IMR-90 (cell line): ENCODE data around the gene AQP7. TPM values are rescaled to one million over a fixed set of nuclear protein-coding genes. Genes with fewer than 3 reads are reported as not detected.
"Not testable (repeated sequence)": the region's sequence is repeated elsewhere in the genome, so short reads cannot be mapped to it uniquely, and the experiment has no call there.

Experiments used
- ATAC-seq: fragments of 200-7000 bp; cut with Tn5 transposase; 2 replicates; pipeline ENCODE4 v1.9.1; 2020; ENCODE audit warnings: low read depth, mild to moderate bottlenecking, moderate library complexity
- BruUV-seq: library from RNA; stranded (reverse); fragments of 400-500 nt; replicated peaks from 2 replicates; lab custom pipeline; 2021; lab: Mats Ljungman, UMichigan
- CTCF ChIA-PET: fragments of 300-600 bp; formaldehyde crosslinking; extraction: SDS; loops from one replicate; lab custom pipeline; 2021; ENCODE audit warnings: antibody characterized with exemption; lab: Yijun Ruan, JAX
- POLR2A ChIA-PET: fragments of 300-600 bp; sonication (Branson Sonifier 250); formaldehyde crosslinking; loops from one replicate; lab custom pipeline; 2022; ENCODE audit warnings: antibody characterized with exemption; ENCODE audit not compliant: unreplicated experiment; lab: Charles Lee
- DNase-seq: peaks from one replicate; pipeline ENCODE4 v3.0.0; 2013
- H2AFZ ChIP-seq: replicated peaks from 2 replicates; pipeline ENCODE3; 2013; ENCODE audit warnings: low read length, mild to moderate bottlenecking; ENCODE audit not compliant: poor library complexity
- H2AK5ac ChIP-seq: 2 replicates; pipeline ENCODE4 v1.6.1; 2013; ENCODE audit warnings: low read depth, low read length, inconsistent platforms
- H2AK9ac ChIP-seq: replicated peaks from 2 replicates; pipeline ENCODE3; 2013; ENCODE audit warnings: mild to moderate bottlenecking, low read depth, low read length, moderate library complexity; ENCODE audit not compliant: poor library complexity
- H2BK120ac ChIP-seq: 2 replicates; pipeline ENCODE4 v1.6.1; 2013; ENCODE audit warnings: low read depth, low read length, inconsistent platforms
- H2BK15ac ChIP-seq: 3 replicates; pipeline ENCODE4 v1.6.1; 2013; ENCODE audit warnings: low read depth, low read length, inconsistent platforms
- H2BK20ac ChIP-seq: 2 replicates; pipeline ENCODE4 v1.6.1; 2013; ENCODE audit warnings: low read depth, mild to moderate bottlenecking, inconsistent platforms, low read length, moderate library complexity
- H2BK5ac ChIP-seq: 2 replicates; pipeline ENCODE4 v1.6.1; 2013; ENCODE audit warnings: mild to moderate bottlenecking, low read depth, low read length, inconsistent platforms; ENCODE audit not compliant: poor library complexity, severe bottlenecking
- H3K14ac ChIP-seq: replicated peaks from 2 replicates; pipeline ENCODE4 v1.6.1; 2013; ENCODE audit warnings: low read depth, low read length, inconsistent platforms
- H3K18ac ChIP-seq: 2 replicates; pipeline ENCODE4 v1.6.1; 2013; ENCODE audit warnings: low read depth, low read length, control low read depth
- H3K23ac ChIP-seq: 2 replicates; pipeline ENCODE4 v1.6.1; 2013; ENCODE audit warnings: low read depth, low read length, inconsistent platforms
- H3K27ac ChIP-seq: 2 replicates; pipeline ENCODE4 v1.5.1; 2013; ENCODE audit warnings: mild to moderate bottlenecking, control low read depth, low read length; ENCODE audit not compliant: insufficient read depth
- H3K27me3 ChIP-seq: 2 replicates; pipeline ENCODE4 v1.6.1; 2013; ENCODE audit warnings: low read length; ENCODE audit not compliant: control insufficient read depth, insufficient read depth
- H3K36me3 ChIP-seq: 2 replicates; pipeline ENCODE4 v1.6.1; 2013; ENCODE audit warnings: low read length, mixed read lengths; ENCODE audit not compliant: control insufficient read depth, insufficient read depth
- H3K4ac ChIP-seq: 2 replicates; pipeline ENCODE4 v1.6.1; 2013; ENCODE audit warnings: low read depth, low read length, inconsistent platforms
- H3K4me1 ChIP-seq: 2 replicates; pipeline ENCODE4 v1.6.1; 2013; ENCODE audit warnings: low read length, mixed read lengths; ENCODE audit not compliant: control insufficient read depth, insufficient read depth
- H3K4me2 ChIP-seq: 2 replicates; pipeline ENCODE4 v1.6.1; 2013; ENCODE audit warnings: low read depth, mild to moderate bottlenecking, control low read depth, low read length, moderate library complexity
- H3K4me3 ChIP-seq: 2 replicates; pipeline ENCODE4 v1.5.1; 2013; ENCODE audit warnings: low read depth, mild to moderate bottlenecking, control low read depth, low read length, moderate library complexity; ENCODE audit not compliant: insufficient read depth
- H3K56ac ChIP-seq: 2 replicates; pipeline ENCODE4 v1.6.1; 2013; ENCODE audit warnings: low read length, inconsistent platforms; ENCODE audit not compliant: insufficient read depth; ENCODE audit errors: extremely low read depth
- H3K79me1 ChIP-seq, 2 experiments: 2 replicates each; pipeline ENCODE4 v1.6.1; 2013; ENCODE audit warnings: low read length in 2 of 2, inconsistent platforms in 1 of 2, low read depth in 1 of 2
- H3K9ac ChIP-seq: 2 replicates; pipeline ENCODE4 v1.6.1; 2013; ENCODE audit warnings: low read depth, low read length, control low read depth
- H3K9me1 ChIP-seq: 2 replicates; pipeline ENCODE4 v1.6.1; 2013; ENCODE audit warnings: low read length, inconsistent platforms; ENCODE audit not compliant: insufficient read depth
- H3K9me3 ChIP-seq: 2 replicates; pipeline ENCODE4 v1.6.1; 2013; ENCODE audit warnings: low read length; ENCODE audit not compliant: control insufficient read depth, insufficient read depth
- H4K20me1 ChIP-seq: 2 replicates; pipeline ENCODE4 v1.6.1; 2013; ENCODE audit warnings: low read length, inconsistent platforms; ENCODE audit not compliant: insufficient read depth
- H4K5ac ChIP-seq: 2 replicates; pipeline ENCODE4 v1.6.1; 2013; ENCODE audit warnings: mild to moderate bottlenecking, low read depth, low read length, control low read depth
- H4K8ac ChIP-seq, 2 experiments: 2 replicates each; pipeline ENCODE4 v1.6.1; 2013; ENCODE audit warnings: low read depth in 2 of 2, low read length in 2 of 2, control low read depth in 1 of 2, inconsistent platforms in 1 of 2
- H4K91ac ChIP-seq: 2 replicates; pipeline ENCODE4 v1.6.1; 2013; ENCODE audit warnings: low read depth, low read length, inconsistent platforms; ENCODE audit not compliant: insufficient read depth
- WGBS, 2 experiments: methylation state at CpG; one replicate each; pipeline versions ENCODE4 v1.1.5 to v1.1.7; 2013; ENCODE audit warnings: missing lambda C conversion rate in 2 of 2; ENCODE audit not compliant: insufficient read length in 1 of 2; ENCODE audit errors: extremely low coverage in 2 of 2; 5-methylcytosine and 5-hydroxymethylcytosine counted together
- dilution Hi-C: fragments of 300-500 bp; cut with HindIII; formaldehyde crosslinking; loops from one replicate; pipeline ENCODE4 v1.14.3; 2018; ENCODE audit warnings: low sequenced_read_pairs; ENCODE audit not compliant: unreplicated experiment
- in situ Hi-C: fragments of 300-500 bp; cut with MboI; formaldehyde crosslinking; loops from 3 replicates; pipeline ENCODE4 v1.14.3; 2019; ENCODE audit warnings: low sequenced_read_pairs, inconsistent platforms, mixed read lengths
- intact Hi-C: fragments of 100-400 bp; cut with micrococcal nuclease; formaldehyde crosslinking; loops from 2 replicates; pipeline ENCODE4 v1.10.0; 2022
- polyA plus RNA-seq, 3 experiments: library from polyadenylated mRNA; depleted of rRNA; stranded (reverse); fragments of >200 nt; gene quantifications; 2 replicates each; pipeline ENCODE4 v1.2.3, GENCODE V29; 2012; ENCODE audit warnings: low replicate concordance in 1 of 3
- total RNA-seq: library from RNA; depleted of rRNA; stranded (reverse); fragments of >200 nt; gene quantifications from 2 replicates; pipeline ENCODE4 v1.2.3, GENCODE V29; 2012

AQP7 gene
- total and polyA plus RNA-seq, 2 of the 4 experiments (the other 2 are of a cell fraction): 0.07 TPM; not detected in 1

DNA sequence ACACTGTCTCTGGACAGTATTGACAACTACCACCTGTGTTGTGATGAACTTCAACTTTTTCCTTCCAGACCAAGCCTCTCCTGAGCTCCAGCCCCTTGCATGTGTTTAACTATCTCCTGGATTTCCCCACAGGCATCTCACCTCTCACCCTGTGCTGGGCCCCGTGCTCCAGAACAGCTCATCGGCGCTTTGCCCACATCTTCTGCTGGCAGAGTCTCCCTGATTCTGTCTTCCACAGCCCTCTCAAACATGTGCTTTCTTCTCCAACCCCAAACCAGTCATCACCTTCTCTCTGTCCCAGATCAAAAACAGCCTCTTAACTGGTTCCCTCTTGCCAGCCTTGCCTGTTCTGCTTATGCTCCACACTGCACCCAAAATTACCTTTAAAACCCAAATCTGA lies 8.4 kb downstream of the AQP7 start:
- DNase-seq, dilution Hi-C loops, H2BK120ac ChIP-seq, H3K4me2 ChIP-seq, intact Hi-C loops, in situ Hi-C loops, H3K9ac ChIP-seq, H3K4ac ChIP-seq, ATAC-seq, H2AK5ac ChIP-seq, H4K5ac ChIP-seq, POLR2A ChIA-PET, H2AK9ac ChIP-seq, H3K14ac ChIP-seq, H2AFZ ChIP-seq, H4K91ac ChIP-seq, H3K27ac ChIP-seq, H3K23ac ChIP-seq, H3K9me1 ChIP-seq, H4K8ac ChIP-seq, H3K79me1 ChIP-seq, H2BK5ac ChIP-seq, H3K18ac ChIP-seq, H4K20me1 ChIP-seq, H2BK20ac ChIP-seq, H3K4me3 ChIP-seq, H3K56ac ChIP-seq, BruUV-seq, H3K27me3 ChIP-seq, H3K9me3 ChIP-seq, CTCF ChIA-PET, H3K36me3 ChIP-seq: not testable (repeated sequence)
- no CpG with 5 or more reads among the region's 3 CpGs for WGBS, 2 experiments
- H3K4me1 ChIP-seq: peaks cover 12% of the 10 kb centered on the region
- peak overlapping the region; percentile 75; the same call in 1 of the 3 replicates for H2BK15ac ChIP-seq
